Measurements from ENCODE around the gene UBE2G1. TPM values are rescaled to one million over a fixed set of nuclear protein-coding genes. Genes with fewer than 3 reads are reported as not detected.

The UBE2G1 gene
- total and polyA plus RNA-seq, 9 of the 15 experiments (the other 6 are each of a cell fraction or from before 2014, with no cell fraction given), result 10.1 to 65.9 (median 29.7) TPM

DNA sequence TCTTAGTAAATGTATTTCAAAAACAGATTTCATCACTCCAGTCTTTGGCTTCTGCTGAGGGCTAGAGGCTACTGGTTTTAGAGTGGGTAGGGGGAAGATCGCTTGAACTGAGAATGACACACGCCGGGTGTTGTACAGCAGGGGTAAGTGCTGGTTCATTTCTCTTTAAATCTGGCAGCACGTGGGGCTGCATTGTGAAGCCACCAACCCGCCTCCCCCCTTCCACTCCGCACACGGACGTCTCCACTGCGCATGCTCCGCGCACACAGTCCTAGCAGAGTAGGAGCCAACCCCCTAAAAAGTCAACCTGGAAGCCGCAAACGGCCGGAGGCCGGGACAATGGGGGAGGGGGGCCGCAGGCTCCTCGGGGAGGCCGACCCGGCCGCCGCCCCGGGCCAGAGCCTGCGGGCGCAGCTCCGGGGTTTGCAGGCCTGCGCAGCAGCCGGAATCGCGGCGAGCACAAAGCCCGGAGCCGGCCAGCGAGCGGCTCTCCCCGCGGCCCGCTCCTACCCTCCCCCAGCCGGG, 1.3 kb downstream of the UBE2G1 start (continued):
- TF ChIP-seq ZNF274 (IDR thresholded peaks at IDR 0.05; ENCODE audit: borderline replicate concordance, low read depth, low read length) (no peak), ZNF551 (CRISPR knock-in tag; IDR thresholded peaks at IDR 0.05) (no peak), CCAR2 (IDR thresholded peaks at IDR 0.05; ENCODE audit: low read depth, low read length) (no peak), TRIM28 (IDR thresholded peaks at IDR 0.05) (no peak), ZNF431 (CRISPR knock-in tag; IDR thresholded peaks at IDR 0.05) (no peak), SIN3A (IDR thresholded peaks at IDR 0.05; ENCODE audit: borderline replicate concordance in 2 of 2, control insufficient read depth in 1 of 2, low read depth in 2 of 2, low read length in 2 of 2) (peak; percentile 58 to 71; a peak in 2 of 4 replicates), BRD9 (IDR thresholded peaks at IDR 0.05; ENCODE audit: low read depth, partially characterized antibody) (no peak), ZFP30 (CRISPR knock-in tag; IDR thresholded peaks at IDR 0.05; ENCODE audit: borderline replicate concordance) (no peak), YBX1 (IDR thresholded peaks at IDR 0.05) (no peak), RBM15 (IDR thresholded peaks at IDR 0.05; ENCODE audit: insufficient read depth, low read length) (no peak), MYC (IDR thresholded peaks at IDR 0.05; ENCODE audit: low read depth, low read length) (peak; percentile 81), MYC (CRISPR knock-in tag; IDR thresholded peaks at IDR 0.05; ENCODE audit: borderline replicate concordance, low read depth) (no peak), XRCC5 (IDR thresholded peaks at IDR 0.05; ENCODE audit: low read depth, low read length) (no peak), BHLHE40 (IDR thresholded peaks at IDR 0.05; ENCODE audit: low read length) (peak; percentile 84), ZNF444 (CRISPR knock-in tag; IDR thresholded peaks at IDR 0.05) (0 out of 2 replicates have a peak, but pooled peaks have one; percentile 32), HNRNPLL (IDR thresholded peaks at IDR 0.05; ENCODE audit: low read depth, low read length, poor library complexity, severe bottlenecking) (peak; percentile 53), GATA2 (CRISPR knock-in tag; IDR thresholded peaks at IDR 0.05) (no peak), SMARCC2 (IDR thresholded peaks at IDR 0.05; ENCODE audit: low read depth) (no peak)
- TF ChIP-seq, protein P1, sequence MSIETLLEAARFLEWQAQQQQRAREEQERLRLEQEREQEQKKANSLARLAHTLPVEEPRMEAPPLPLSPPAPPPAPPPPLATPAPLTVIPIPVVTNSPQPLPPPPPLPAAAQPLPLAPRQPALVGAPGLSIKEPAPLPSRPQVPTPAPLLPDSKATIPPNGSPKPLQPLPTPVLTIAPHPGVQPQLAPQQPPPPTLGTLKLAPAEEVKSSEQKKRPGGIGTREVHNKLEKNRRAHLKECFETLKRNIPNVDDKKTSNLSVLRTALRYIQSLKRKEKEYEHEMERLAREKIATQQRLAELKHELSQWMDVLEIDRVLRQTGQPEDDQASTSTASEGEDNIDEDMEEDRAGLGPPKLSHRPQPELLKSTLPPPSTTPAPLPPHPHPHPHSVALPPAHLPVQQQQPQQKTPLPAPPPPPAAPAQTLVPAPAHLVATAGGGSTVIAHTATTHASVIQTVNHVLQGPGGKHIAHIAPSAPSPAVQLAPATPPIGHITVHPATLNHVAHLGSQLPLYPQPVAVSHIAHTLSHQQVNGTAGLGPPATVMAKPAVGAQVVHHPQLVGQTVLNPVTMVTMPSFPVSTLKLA (conservative IDR thresholded peaks at IDR 0.05), result peak; percentile 98
- TF ChIP-seq, protein P2, sequence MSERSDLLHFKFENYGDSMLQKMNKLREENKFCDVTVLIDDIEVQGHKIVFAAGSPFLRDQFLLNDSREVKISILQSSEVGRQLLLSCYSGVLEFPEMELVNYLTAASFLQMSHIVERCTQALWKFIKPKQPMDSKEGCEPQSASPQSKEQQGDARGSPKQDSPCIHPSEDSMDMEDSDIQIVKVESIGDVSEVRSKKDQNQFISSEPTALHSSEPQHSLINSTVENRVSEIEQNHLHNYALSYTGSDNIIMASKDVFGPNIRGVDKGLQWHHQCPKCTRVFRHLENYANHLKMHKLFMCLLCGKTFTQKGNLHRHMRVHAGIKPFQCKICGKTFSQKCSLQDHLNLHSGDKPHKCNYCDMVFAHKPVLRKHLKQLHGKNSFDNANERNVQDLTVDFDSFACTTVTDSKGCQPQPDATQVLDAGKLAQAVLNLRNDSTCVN (CRISPR knock-in tag; IDR thresholded peaks at IDR 0.05), result no peak
- TF ChIP-seq, protein P3, sequence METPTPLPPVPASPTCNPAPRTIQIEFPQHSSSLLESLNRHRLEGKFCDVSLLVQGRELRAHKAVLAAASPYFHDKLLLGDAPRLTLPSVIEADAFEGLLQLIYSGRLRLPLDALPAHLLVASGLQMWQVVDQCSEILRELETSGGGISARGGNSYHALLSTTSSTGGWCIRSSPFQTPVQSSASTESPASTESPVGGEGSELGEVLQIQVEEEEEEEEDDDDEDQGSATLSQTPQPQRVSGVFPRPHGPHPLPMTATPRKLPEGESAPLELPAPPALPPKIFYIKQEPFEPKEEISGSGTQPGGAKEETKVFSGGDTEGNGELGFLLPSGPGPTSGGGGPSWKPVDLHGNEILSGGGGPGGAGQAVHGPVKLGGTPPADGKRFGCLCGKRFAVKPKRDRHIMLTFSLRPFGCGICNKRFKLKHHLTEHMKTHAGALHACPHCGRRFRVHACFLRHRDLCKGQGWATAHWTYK (CRISPR knock-in tag; IDR thresholded peaks at IDR 0.05), result no peak
- TF ChIP-seq, protein P4, sequence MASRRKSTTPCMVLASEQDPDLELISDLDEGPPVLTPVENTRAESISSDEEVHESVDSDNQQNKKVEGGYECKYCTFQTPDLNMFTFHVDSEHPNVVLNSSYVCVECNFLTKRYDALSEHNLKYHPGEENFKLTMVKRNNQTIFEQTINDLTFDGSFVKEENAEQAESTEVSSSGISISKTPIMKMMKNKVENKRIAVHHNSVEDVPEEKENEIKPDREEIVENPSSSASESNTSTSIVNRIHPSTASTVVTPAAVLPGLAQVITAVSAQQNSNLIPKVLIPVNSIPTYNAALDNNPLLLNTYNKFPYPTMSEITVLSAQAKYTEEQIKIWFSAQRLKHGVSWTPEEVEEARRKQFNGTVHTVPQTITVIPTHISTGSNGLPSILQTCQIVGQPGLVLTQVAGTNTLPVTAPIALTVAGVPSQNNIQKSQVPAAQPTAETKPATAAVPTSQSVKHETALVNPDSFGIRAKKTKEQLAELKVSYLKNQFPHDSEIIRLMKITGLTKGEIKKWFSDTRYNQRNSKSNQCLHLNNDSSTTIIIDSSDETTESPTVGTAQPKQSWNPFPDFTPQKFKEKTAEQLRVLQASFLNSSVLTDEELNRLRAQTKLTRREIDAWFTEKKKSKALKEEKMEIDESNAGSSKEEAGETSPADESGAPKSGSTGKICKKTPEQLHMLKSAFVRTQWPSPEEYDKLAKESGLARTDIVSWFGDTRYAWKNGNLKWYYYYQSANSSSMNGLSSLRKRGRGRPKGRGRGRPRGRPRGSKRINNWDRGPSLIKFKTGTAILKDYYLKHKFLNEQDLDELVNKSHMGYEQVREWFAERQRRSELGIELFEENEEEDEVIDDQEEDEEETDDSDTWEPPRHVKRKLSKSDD (conservative IDR thresholded peaks at IDR 0.05; ENCODE audit: low read length), result no peak

All from K562 (cell line).